IMR-90 (cell line): Measurements from ENCODE around the gene NOXA1. TPM values are rescaled to one million over a fixed set of nuclear protein-coding genes. Genes with fewer than 3 reads are reported as not detected.

Experiments
- ATAC-seq: fragments of 200-7000 bp; cut with Tn5 transposase; 2 replicates; pipeline ENCODE4 v1.9.1; 2020; ENCODE audit warnings: low read depth, mild to moderate bottlenecking, moderate library complexity
- BruUV-seq: library from RNA; stranded (reverse); fragments of 400-500 nt; replicated peaks from 2 replicates; lab custom pipeline; 2021; lab: Mats Ljungman, UMichigan
- CTCF ChIA-PET: fragments of 300-600 bp; formaldehyde crosslinking; extraction: SDS; loops from one replicate; lab custom pipeline; 2021; ENCODE audit warnings: antibody characterized with exemption; lab: Yijun Ruan, JAX
- POLR2A ChIA-PET: fragments of 300-600 bp; sonication (Branson Sonifier 250); formaldehyde crosslinking; loops from one replicate; lab custom pipeline; 2022; ENCODE audit warnings: antibody characterized with exemption; ENCODE audit not compliant: unreplicated experiment; lab: Charles Lee
- DNase-seq: peaks from one replicate; pipeline ENCODE4 v3.0.0; 2013
- H2AFZ ChIP-seq: replicated peaks from 2 replicates; pipeline ENCODE3; 2013; ENCODE audit warnings: low read length, mild to moderate bottlenecking; ENCODE audit not compliant: poor library complexity
- H2AK5ac ChIP-seq: 2 replicates; pipeline ENCODE4 v1.6.1; 2013; ENCODE audit warnings: low read depth, low read length, inconsistent platforms
- H2AK9ac ChIP-seq: replicated peaks from 2 replicates; pipeline ENCODE3; 2013; ENCODE audit warnings: mild to moderate bottlenecking, low read depth, low read length, moderate library complexity; ENCODE audit not compliant: poor library complexity
- H2BK120ac ChIP-seq: 2 replicates; pipeline ENCODE4 v1.6.1; 2013; ENCODE audit warnings: low read depth, low read length, inconsistent platforms
- H2BK15ac ChIP-seq: 3 replicates; pipeline ENCODE4 v1.6.1; 2013; ENCODE audit warnings: low read depth, low read length, inconsistent platforms
- H2BK20ac ChIP-seq: 2 replicates; pipeline ENCODE4 v1.6.1; 2013; ENCODE audit warnings: low read depth, mild to moderate bottlenecking, inconsistent platforms, low read length, moderate library complexity
- H2BK5ac ChIP-seq: 2 replicates; pipeline ENCODE4 v1.6.1; 2013; ENCODE audit warnings: mild to moderate bottlenecking, low read depth, low read length, inconsistent platforms; ENCODE audit not compliant: poor library complexity, severe bottlenecking
- H3K14ac ChIP-seq: replicated peaks from 2 replicates; pipeline ENCODE4 v1.6.1; 2013; ENCODE audit warnings: low read depth, low read length, inconsistent platforms
- H3K18ac ChIP-seq: 2 replicates; pipeline ENCODE4 v1.6.1; 2013; ENCODE audit warnings: low read depth, low read length, control low read depth
- H3K23ac ChIP-seq: 2 replicates; pipeline ENCODE4 v1.6.1; 2013; ENCODE audit warnings: low read depth, low read length, inconsistent platforms
- H3K27ac ChIP-seq: 2 replicates; pipeline ENCODE4 v1.5.1; 2013; ENCODE audit warnings: mild to moderate bottlenecking, control low read depth, low read length; ENCODE audit not compliant: insufficient read depth
- H3K27me3 ChIP-seq: 2 replicates; pipeline ENCODE4 v1.6.1; 2013; ENCODE audit warnings: low read length; ENCODE audit not compliant: control insufficient read depth, insufficient read depth
- H3K36me3 ChIP-seq: 2 replicates; pipeline ENCODE4 v1.6.1; 2013; ENCODE audit warnings: low read length, mixed read lengths; ENCODE audit not compliant: control insufficient read depth, insufficient read depth
- H3K4ac ChIP-seq: 2 replicates; pipeline ENCODE4 v1.6.1; 2013; ENCODE audit warnings: low read depth, low read length, inconsistent platforms
- H3K4me1 ChIP-seq: 2 replicates; pipeline ENCODE4 v1.6.1; 2013; ENCODE audit warnings: low read length, mixed read lengths; ENCODE audit not compliant: control insufficient read depth, insufficient read depth
- H3K4me2 ChIP-seq: 2 replicates; pipeline ENCODE4 v1.6.1; 2013; ENCODE audit warnings: low read depth, mild to moderate bottlenecking, control low read depth, low read length, moderate library complexity
- H3K4me3 ChIP-seq: 2 replicates; pipeline ENCODE4 v1.5.1; 2013; ENCODE audit warnings: low read depth, mild to moderate bottlenecking, control low read depth, low read length, moderate library complexity; ENCODE audit not compliant: insufficient read depth
- H3K56ac ChIP-seq: 2 replicates; pipeline ENCODE4 v1.6.1; 2013; ENCODE audit warnings: low read length, inconsistent platforms; ENCODE audit not compliant: insufficient read depth; ENCODE audit errors: extremely low read depth
- H3K79me1 ChIP-seq, 2 experiments: 2 replicates each; pipeline ENCODE4 v1.6.1; 2013; ENCODE audit warnings: low read length in 2 of 2, inconsistent platforms in 1 of 2, low read depth in 1 of 2
- H3K9ac ChIP-seq: 2 replicates; pipeline ENCODE4 v1.6.1; 2013; ENCODE audit warnings: low read depth, low read length, control low read depth
- H3K9me1 ChIP-seq: 2 replicates; pipeline ENCODE4 v1.6.1; 2013; ENCODE audit warnings: low read length, inconsistent platforms; ENCODE audit not compliant: insufficient read depth
- H3K9me3 ChIP-seq: 2 replicates; pipeline ENCODE4 v1.6.1; 2013; ENCODE audit warnings: low read length; ENCODE audit not compliant: control insufficient read depth, insufficient read depth
- H4K20me1 ChIP-seq: 2 replicates; pipeline ENCODE4 v1.6.1; 2013; ENCODE audit warnings: low read length, inconsistent platforms; ENCODE audit not compliant: insufficient read depth
- H4K5ac ChIP-seq: 2 replicates; pipeline ENCODE4 v1.6.1; 2013; ENCODE audit warnings: mild to moderate bottlenecking, low read depth, low read length, control low read depth
- H4K8ac ChIP-seq, 2 experiments: 2 replicates each; pipeline ENCODE4 v1.6.1; 2013; ENCODE audit warnings: low read depth in 2 of 2, low read length in 2 of 2, control low read depth in 1 of 2, inconsistent platforms in 1 of 2
- H4K91ac ChIP-seq: 2 replicates; pipeline ENCODE4 v1.6.1; 2013; ENCODE audit warnings: low read depth, low read length, inconsistent platforms; ENCODE audit not compliant: insufficient read depth
- CTCF ChIP-seq: conservative IDR thresholded peaks from 2 replicates; pipeline ENCODE4 v1.5.1; 2012; ENCODE audit warnings: mild to moderate bottlenecking, low read depth, low read length, improper control_type of control experiment
- MXI1 ChIP-seq: IDR thresholded peaks from 2 replicates; pipeline ENCODE4 v1.6.1; 2012; ENCODE audit warnings: low read depth, mild to moderate bottlenecking, low read length, moderate library complexity, borderline replicate concordance
- RAD21 ChIP-seq: IDR thresholded peaks from 2 replicates; pipeline ENCODE4 v1.6.1; 2012; ENCODE audit warnings: low read length, improper control_type of control experiment
- WGBS, 2 experiments: methylation state at CpG; one replicate each; pipeline versions ENCODE4 v1.1.5 to v1.1.7; 2013; ENCODE audit warnings: missing lambda C conversion rate in 2 of 2; ENCODE audit not compliant: insufficient read length in 1 of 2; ENCODE audit errors: extremely low coverage in 2 of 2; 5-methylcytosine and 5-hydroxymethylcytosine counted together
- dilution Hi-C: fragments of 300-500 bp; cut with HindIII; formaldehyde crosslinking; loops from one replicate; pipeline ENCODE4 v1.14.3; 2018; ENCODE audit warnings: low sequenced_read_pairs; ENCODE audit not compliant: unreplicated experiment
- in situ Hi-C: fragments of 300-500 bp; cut with MboI; formaldehyde crosslinking; loops from 3 replicates; pipeline ENCODE4 v1.14.3; 2019; ENCODE audit warnings: low sequenced_read_pairs, inconsistent platforms, mixed read lengths
- intact Hi-C: fragments of 100-400 bp; cut with micrococcal nuclease; formaldehyde crosslinking; loops from 2 replicates; pipeline ENCODE4 v1.10.0; 2022
- polyA plus RNA-seq, 3 experiments: library from polyadenylated mRNA; depleted of rRNA; stranded (reverse); fragments of >200 nt; gene quantifications; 2 replicates each; pipeline ENCODE4 v1.2.3, GENCODE V29; 2012; ENCODE audit warnings: low replicate concordance in 1 of 3
- total RNA-seq: library from RNA; depleted of rRNA; stranded (reverse); fragments of >200 nt; gene quantifications from 2 replicates; pipeline ENCODE4 v1.2.3, GENCODE V29; 2012

NOXA1 gene
- total and polyA plus RNA-seq, 2 of the 4 experiments (the other 2 are of a cell fraction) = 0.17 TPM; not detected in 1

DNA sequence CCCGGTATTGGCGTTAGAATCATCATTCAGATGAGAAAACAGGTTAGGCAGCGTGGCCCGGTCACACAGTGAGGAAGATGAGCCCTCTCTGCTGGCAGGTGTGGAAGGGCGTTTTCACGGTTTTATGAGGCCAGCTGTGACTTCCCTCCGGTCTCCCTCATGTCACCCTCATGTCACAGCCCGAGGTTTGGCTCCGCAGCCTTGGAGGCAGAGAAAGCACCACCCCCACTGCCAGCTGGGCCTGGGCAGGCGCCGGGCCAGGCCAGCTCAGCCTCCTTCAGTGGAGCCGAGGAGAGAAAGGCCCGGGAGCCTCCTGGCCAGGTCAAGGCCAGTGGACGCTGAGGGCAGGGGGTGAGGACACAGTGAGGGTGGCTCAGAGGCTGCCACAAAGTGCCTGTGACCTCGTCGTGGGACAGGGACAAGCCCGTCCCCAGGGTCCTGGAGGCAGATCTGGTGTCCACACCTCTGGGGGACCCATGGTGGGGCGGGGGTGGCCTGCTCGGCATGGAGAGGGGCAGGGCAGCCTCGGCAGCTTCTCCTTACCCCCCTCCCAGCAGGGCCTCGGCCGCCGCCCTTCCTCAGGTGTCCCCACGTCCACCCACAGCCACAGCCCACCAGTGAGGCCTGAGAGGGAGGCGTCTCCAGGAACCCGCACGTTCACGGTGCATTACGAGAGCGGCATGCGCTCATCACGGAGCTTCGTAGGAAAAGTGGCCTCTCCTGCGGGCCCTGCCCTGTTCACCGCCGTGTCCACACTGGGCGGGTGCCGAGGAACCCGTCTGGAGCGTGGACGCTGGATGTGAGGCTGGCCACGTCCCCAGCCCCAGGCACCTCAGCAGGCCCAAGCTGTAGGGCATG, 32.4 kb upstream of the NOXA1 start (continued):
- TF ChIP-seq CTCF = no peak

DNA sequence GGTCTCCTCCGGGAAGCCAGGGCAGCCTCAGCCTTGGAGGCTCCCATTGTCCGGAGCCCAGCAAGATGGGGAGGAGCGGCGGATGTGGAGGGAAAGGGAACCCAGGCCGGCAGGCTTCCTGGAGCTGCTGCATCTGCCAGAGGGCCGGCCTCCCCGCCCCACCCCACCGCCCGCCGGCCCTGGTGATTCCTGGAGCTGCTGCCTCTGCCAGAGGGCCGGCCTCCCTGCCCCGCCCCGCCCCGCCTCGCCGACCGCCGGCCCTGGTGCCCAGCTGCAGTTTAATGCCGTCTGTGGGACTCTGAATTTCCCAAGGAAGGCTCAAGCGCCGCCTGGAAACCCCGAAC, 31.8 kb upstream of the NOXA1 start:
- WGBS, 2 experiments = 86% methylated on average over 11 of the region's 22 CpGs; no CpG with 5 or more reads in 1 of the 2 experiments
- intact Hi-C loops = no loop called here
- POLR2A ChIA-PET = no interaction called here
- DNase-seq (no peak), ATAC-seq (no peak)
- Histone ChIP-seq H3K56ac (no peak overlapping the region), H3K79me1 (no peaks in the 10 kb centered on the region; a peak in 1 of 4 replicates), H3K4me3 (no peak overlapping the region), H4K20me1 (peaks cover 3% of the 10 kb centered on the region), H3K18ac (no peak overlapping the region), H2BK120ac (no peak overlapping the region), H2BK20ac (no peak overlapping the region), H3K23ac (no peak overlapping the region), H3K9me3 (no peaks in the 10 kb centered on the region), H4K5ac (no peak overlapping the region), H2AFZ (no peak overlapping the region), H2AK9ac (no peak overlapping the region), H3K9me1 (no peaks in the 10 kb centered on the region; the same call in 1 of the 2 replicates), H2BK15ac (no peak overlapping the region), H3K4me1 (peaks cover 8% of the 10 kb centered on the region), H3K14ac (no peak overlapping the region), H3K27me3 (no peaks in the 10 kb centered on the region), H2BK5ac (no peak overlapping the region), H3K4ac (no peak overlapping the region), H3K27ac (no peak overlapping the region), H3K9ac (no peak overlapping the region), H3K4me2 (no peak overlapping the region), H4K91ac (no peak overlapping the region), H3K36me3 (peaks cover 4% of the 10 kb centered on the region; the same call in 1 of the 2 replicates), H4K8ac (no peak overlapping the region), H2AK5ac (no peak overlapping the region)
- dilution Hi-C loops = no loop called here
- no peak for TF ChIP-seq MXI1
- no peak for TF ChIP-seq RAD21
- no TSS peak for BruUV-seq
- CTCF ChIA-PET = interaction anchor here (1.4 kb wide), 1 partner anchor 16 kb away, joined by 3 read pairs; no protein-coding TSS in a partner anchor
- in situ Hi-C loops = no loop called here
